ENCODE data around the gene ADAMTS14.

DNA sequence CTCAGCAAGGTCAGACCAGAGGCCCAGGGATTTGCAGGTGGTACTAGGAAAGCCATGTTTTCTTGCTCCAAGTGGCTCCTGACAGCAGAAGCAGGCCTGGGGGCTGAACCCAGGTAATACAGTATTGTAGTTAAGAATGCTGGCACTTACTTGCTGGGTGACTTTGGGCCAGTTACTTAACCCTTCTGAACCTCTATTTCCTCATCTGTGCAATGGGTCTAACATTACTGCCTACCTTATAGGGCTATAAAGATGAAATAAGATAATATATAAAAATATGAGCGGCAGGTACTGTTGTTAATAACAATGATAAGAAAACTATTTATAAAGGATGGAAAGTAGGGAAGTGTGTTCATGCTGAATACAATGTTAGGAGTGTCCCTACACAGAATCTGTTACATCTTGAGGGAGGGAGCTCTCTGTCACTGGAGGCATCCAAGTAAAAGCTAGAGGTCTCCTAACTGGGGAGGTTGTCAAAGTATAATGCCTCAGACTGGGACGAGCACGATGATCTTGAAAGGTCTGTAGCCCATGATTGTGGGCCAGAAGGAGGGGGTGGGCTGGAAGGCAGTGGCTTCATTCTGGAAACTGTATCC, 26.9 kb downstream of the ADAMTS14 start:
- no peak for TF ChIP-seq POLR2A (IDR thresholded peaks at IDR 0.05; ENCODE audit: extremely low read depth, insufficient read length)
- TF ChIP-seq, protein P1, sequence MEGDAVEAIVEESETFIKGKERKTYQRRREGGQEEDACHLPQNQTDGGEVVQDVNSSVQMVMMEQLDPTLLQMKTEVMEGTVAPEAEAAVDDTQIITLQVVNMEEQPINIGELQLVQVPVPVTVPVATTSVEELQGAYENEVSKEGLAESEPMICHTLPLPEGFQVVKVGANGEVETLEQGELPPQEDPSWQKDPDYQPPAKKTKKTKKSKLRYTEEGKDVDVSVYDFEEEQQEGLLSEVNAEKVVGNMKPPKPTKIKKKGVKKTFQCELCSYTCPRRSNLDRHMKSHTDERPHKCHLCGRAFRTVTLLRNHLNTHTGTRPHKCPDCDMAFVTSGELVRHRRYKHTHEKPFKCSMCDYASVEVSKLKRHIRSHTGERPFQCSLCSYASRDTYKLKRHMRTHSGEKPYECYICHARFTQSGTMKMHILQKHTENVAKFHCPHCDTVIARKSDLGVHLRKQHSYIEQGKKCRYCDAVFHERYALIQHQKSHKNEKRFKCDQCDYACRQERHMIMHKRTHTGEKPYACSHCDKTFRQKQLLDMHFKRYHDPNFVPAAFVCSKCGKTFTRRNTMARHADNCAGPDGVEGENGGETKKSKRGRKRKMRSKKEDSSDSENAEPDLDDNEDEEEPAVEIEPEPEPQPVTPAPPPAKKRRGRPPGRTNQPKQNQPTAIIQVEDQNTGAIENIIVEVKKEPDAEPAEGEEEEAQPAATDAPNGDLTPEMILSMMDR (IDR thresholded peaks at IDR 0.05; ENCODE audit: low read depth, low read length): no peak

Measured in NB4 (cell line).